HG03439 (cell line): Measurements from ENCODE around the gene MCC.
A peak's percentile ranks its signal among the peaks of the same experiment; 100 is the strongest.

Experiments used
- ATAC-seq: cut with Tn5 transposase; IDR thresholded peaks from one replicate; pipeline ENCODE4 v1.9.1; 2021; ENCODE audit warnings: mild to moderate bottlenecking, moderate library complexity; ENCODE audit not compliant: unreplicated experiment

The MCC gene

GRCh38 chr5:113124265-113124664, 364.0 kb downstream of the MCC start:
- no peak for ATAC-seq

GRCh38 chr5:113123618-113124017, 364.6 kb downstream of the MCC start:
- ATAC-seq, result no peak

- ATAC-seq, result no peak
These were observed 366.2 kb downstream of the MCC start for GRCh38 chr5:113122053-113122452.

GRCh38 chr5:113119246-113119924, 368.9 kb downstream of the MCC start:
- ATAC-seq, result no peak

GRCh38 chr5:113118765-113119164, 369.5 kb downstream of the MCC start:
- ATAC-seq, result no peak

GRCh38 chr5:113118298-113118697, 370.0 kb downstream of the MCC start:
- no peak for ATAC-seq

GRCh38 chr5:113117543-113118115, 370.6 kb downstream of the MCC start:
- ATAC-seq, result no peak

GRCh38 chr5:113115956-113116355, 372.3 kb downstream of the MCC start:
- no peak for ATAC-seq

- peak; percentile 55 for ATAC-seq
These were observed 373.2 kb downstream of the MCC start for GRCh38 chr5:113115061-113115460.

- no peak for ATAC-seq
These were observed 373.7 kb downstream of the MCC start for GRCh38 chr5:113114559-113114958.

GRCh38 chr5:113112435-113112834, 375.8 kb downstream of the MCC start:
- no peak for ATAC-seq

GRCh38 chr5:113110117-113110516, 378.1 kb downstream of the MCC start:
- ATAC-seq, result no peak

GRCh38 chr5:113109344-113109743, 378.9 kb downstream of the MCC start:
- no peak for ATAC-seq

- ATAC-seq, result no peak
These were observed 379.8 kb downstream of the MCC start for GRCh38 chr5:113108485-113108884.

- no peak for ATAC-seq
These were observed 381.4 kb downstream of the MCC start for GRCh38 chr5:113106821-113107220.

- ATAC-seq, result no peak
These were observed 382.5 kb downstream of the MCC start for GRCh38 chr5:113105693-113106280.

- ATAC-seq, result no peak
These were observed 384.9 kb downstream of the MCC start for GRCh38 chr5:113103330-113103729.

GRCh38 chr5:113102121-113102531, 386.1 kb downstream of the MCC start:
- no peak for ATAC-seq

- no peak for ATAC-seq
These were observed 387.3 kb downstream of the MCC start for GRCh38 chr5:113100981-113101380.

GRCh38 chr5:113099822-113100221, 388.4 kb downstream of the MCC start:
- no peak for ATAC-seq

GRCh38 chr5:113098378-113098777, 389.9 kb downstream of the MCC start:
- no peak for ATAC-seq

- ATAC-seq, result no peak
These were observed 392.4 kb downstream of the MCC start for GRCh38 chr5:113095831-113096230.
